ENCODE measurements around the gene TAPBPL.
"Not testable (repeated sequence)": the region's sequence is repeated elsewhere in the genome, so short reads cannot be mapped to it uniquely, and the experiment has no call there.

Gene TAPBPL

GRCh38 chr12:6493497-6494257, 41.8 kb downstream of the TAPBPL start, which contains the start of gene NCAPD2:
TSS of gene NCAPD2 (plus strand) at chr12:6494102. CDS start at chr12:6495099, 997 bp downstream.
- DNase-seq (ENCODE audit: low spot score) = peak; percentile 98

- DNase-seq (ENCODE audit: low spot score) = peak; percentile 72
These were observed 42.5 kb downstream of the TAPBPL start for GRCh38 chr12:6494258-6494743.

- DNase-seq (ENCODE audit: low spot score) = peak; percentile 66
These were observed 43.1 kb downstream of the TAPBPL start for GRCh38 chr12:6494968-6495367.

GRCh38 chr12:6497291-6497690, 45.4 kb downstream of the TAPBPL start:
- not testable (repeated sequence) for DNase-seq (ENCODE audit: low spot score)

GRCh38 chr12:6500466-6500865, 48.6 kb downstream of the TAPBPL start:
- DNase-seq (ENCODE audit: low spot score) = no peak

- no peak for DNase-seq (ENCODE audit: low spot score)
These were observed 55.5 kb downstream of the TAPBPL start for GRCh38 chr12:6507102-6507998.

- no peak for DNase-seq (ENCODE audit: low spot score)
These were observed 56.2 kb downstream of the TAPBPL start for GRCh38 chr12:6508087-6508486.
